Activated T-cell treated with anti-CD3 and anti-CD28 coated beads, Interleukin-2, amount 50 U/mL, for 24 hours (primary cell): Measurements from ENCODE around the gene LCN6.
"Not testable (repeated sequence)": the region's sequence is repeated elsewhere in the genome, so short reads cannot be mapped to it uniquely, and the experiment has no call there.

Experiments
- DNase-seq: peaks from one replicate; pipeline ENCODE4 v3.0.0-alpha.2; 2020
- H3K27ac Mint-ChIP-seq: 2 replicates; pipeline ENCODE4 v1.8.0; 2020; ENCODE audit warnings: mild to moderate bottlenecking, mixed read lengths
- H3K27me3 Mint-ChIP-seq: 2 replicates; pipeline ENCODE4 v1.8.0; 2020; ENCODE audit warnings: mixed read lengths
- H3K36me3 Mint-ChIP-seq: 2 replicates; pipeline ENCODE4 v1.8.0; 2020; ENCODE audit warnings: low read depth, mixed read lengths
- H3K4me1 Mint-ChIP-seq: 2 replicates; pipeline ENCODE4 v1.8.0; 2020; ENCODE audit warnings: low read depth, mixed read lengths
- H3K4me3 Mint-ChIP-seq: 2 replicates; pipeline ENCODE4 v1.8.0; 2020; ENCODE audit warnings: mild to moderate bottlenecking, moderate library complexity, mixed read lengths
- H3K9me3 Mint-ChIP-seq: 2 replicates; pipeline ENCODE4 v1.8.0; 2020; ENCODE audit warnings: mixed read lengths

LCN6 gene

GRCh38 chr9:136787690-136788400 lies 39.5 kb upstream of the LCN6 start:
- H3K9me3 Mint-ChIP-seq, result no peaks in the 10 kb centered on the region
- peak; percentile 75 for DNase-seq
- no peaks in the 10 kb centered on the region for H3K27me3 Mint-ChIP-seq
- no peak overlapping the region for H3K4me3 Mint-ChIP-seq
- H3K4me1 Mint-ChIP-seq, result peaks cover 23% of the 10 kb centered on the region
- peaks cover 6% of the 10 kb centered on the region for H3K36me3 Mint-ChIP-seq
- no peak overlapping the region for H3K27ac Mint-ChIP-seq

- not testable (repeated sequence) for H3K27me3 Mint-ChIP-seq
Observed at GRCh38 chr9:136786983-136787382, 38.7 kb upstream of the LCN6 start.

GRCh38 chr9:136786451-136786850 lies 38.1 kb upstream of the LCN6 start:
- Mint-ChIP-seq H3K36me3 (no peaks in the 10 kb centered on the region), H3K27me3 (no peaks in the 10 kb centered on the region), H3K9me3 (no peaks in the 10 kb centered on the region), H3K4me1 (peaks cover 15% of the 10 kb centered on the region), H3K27ac (no peak overlapping the region), H3K4me3 (no peak overlapping the region)
- no peak for DNase-seq

More at GRCh38 chr9:136786983-136787382, 38.7 kb upstream of the LCN6 start:
- DNase-seq, H3K4me3 Mint-ChIP-seq, H3K9me3 Mint-ChIP-seq, H3K27ac Mint-ChIP-seq, H3K36me3 Mint-ChIP-seq: not testable (repeated sequence)
- H3K4me1 Mint-ChIP-seq, result peaks cover 16% of the 10 kb centered on the region

- H3K9me3 Mint-ChIP-seq, H3K4me3 Mint-ChIP-seq, H3K27me3 Mint-ChIP-seq, DNase-seq, H3K27ac Mint-ChIP-seq, H3K36me3 Mint-ChIP-seq: not testable (repeated sequence)
- H3K4me1 Mint-ChIP-seq, result peaks cover 15% of the 10 kb centered on the region
Observed at GRCh38 chr9:136785565-136786355, 37.4 kb upstream of the LCN6 start.

GRCh38 chr9:136784997-136785361 lies 36.7 kb upstream of the LCN6 start:
- peaks cover 11% of the 10 kb centered on the region for H3K4me1 Mint-ChIP-seq
- H3K4me3 Mint-ChIP-seq, result no peak overlapping the region
- DNase-seq, result no peak
- no peaks in the 10 kb centered on the region for H3K36me3 Mint-ChIP-seq
- no peaks in the 10 kb centered on the region for H3K9me3 Mint-ChIP-seq
- H3K27me3 Mint-ChIP-seq, result no peaks in the 10 kb centered on the region
- H3K27ac Mint-ChIP-seq, result no peak overlapping the region

GRCh38 chr9:136784249-136784996 lies 36.1 kb upstream of the LCN6 start:
- H3K27ac Mint-ChIP-seq, result no peak overlapping the region
- no peaks in the 10 kb centered on the region for H3K36me3 Mint-ChIP-seq
- no peaks in the 10 kb centered on the region for H3K27me3 Mint-ChIP-seq
- no peak for DNase-seq
- no peak overlapping the region for H3K4me3 Mint-ChIP-seq
- H3K4me1 Mint-ChIP-seq, result peaks cover 11% of the 10 kb centered on the region
- H3K9me3 Mint-ChIP-seq, result no peaks in the 10 kb centered on the region

GRCh38 chr9:136782452-136782851 lies 34.1 kb upstream of the LCN6 start:
- Mint-ChIP-seq H3K36me3 (no peaks in the 10 kb centered on the region), H3K27me3 (peaks cover 13% of the 10 kb centered on the region), H3K4me1 (peaks cover under 1% of the 10 kb centered on the region), H3K9me3 (no peaks in the 10 kb centered on the region), H3K27ac (no peak overlapping the region), H3K4me3 (no peak overlapping the region)
- no peak for DNase-seq

GRCh38 chr9:136779808-136780207 lies 31.5 kb upstream of the LCN6 start:
- H3K4me1 Mint-ChIP-seq, result no peaks in the 10 kb centered on the region

GRCh38 chr9:136777359-136777758 lies 29.0 kb upstream of the LCN6 start:
- H3K36me3 Mint-ChIP-seq, result no peaks in the 10 kb centered on the region
- H3K4me3 Mint-ChIP-seq, result no peak overlapping the region
- H3K9me3 Mint-ChIP-seq, result peaks cover 8% of the 10 kb centered on the region
- no peak overlapping the region for H3K27ac Mint-ChIP-seq
- DNase-seq, result no peak
- H3K27me3 Mint-ChIP-seq, result peaks cover 13% of the 10 kb centered on the region
- H3K4me1 Mint-ChIP-seq, result no peaks in the 10 kb centered on the region

More at GRCh38 chr9:136779808-136780207, 31.5 kb upstream of the LCN6 start:
- Mint-ChIP-seq H3K27ac (no peak overlapping the region), H3K9me3 (no peaks in the 10 kb centered on the region), H3K4me3 (no peak overlapping the region), H3K27me3 (peaks cover 13% of the 10 kb centered on the region), H3K36me3 (no peaks in the 10 kb centered on the region)
- no peak for DNase-seq

GRCh38 chr9:136776947-136777346 lies 28.6 kb upstream of the LCN6 start:
- Mint-ChIP-seq H3K4me1 (no peaks in the 10 kb centered on the region), H3K4me3 (no peak overlapping the region), H3K27ac (no peak overlapping the region), H3K36me3 (no peaks in the 10 kb centered on the region), H3K9me3 (peaks cover 8% of the 10 kb centered on the region), H3K27me3 (peaks cover 14% of the 10 kb centered on the region)
- DNase-seq, result no peak

- Mint-ChIP-seq H3K9me3 (peaks cover 8% of the 10 kb centered on the region), H3K27ac (no peak overlapping the region), H3K4me1 (no peaks in the 10 kb centered on the region), H3K36me3 (no peaks in the 10 kb centered on the region), H3K4me3 (no peak overlapping the region), H3K27me3 (peaks cover 22% of the 10 kb centered on the region)
- no peak for DNase-seq
Observed at GRCh38 chr9:136775191-136775590, 26.9 kb upstream of the LCN6 start.

GRCh38 chr9:136774416-136775045 lies 26.2 kb upstream of the LCN6 start:
- no peaks in the 10 kb centered on the region for H3K36me3 Mint-ChIP-seq
- H3K9me3 Mint-ChIP-seq, result peaks cover 8% of the 10 kb centered on the region
- peaks cover 25% of the 10 kb centered on the region for H3K27me3 Mint-ChIP-seq

GRCh38 chr9:136773386-136774044 lies 25.2 kb upstream of the LCN6 start:
- peaks cover 3% of the 10 kb centered on the region for H3K4me1 Mint-ChIP-seq
- no peak for DNase-seq
- no peak overlapping the region for H3K4me3 Mint-ChIP-seq
- no peak overlapping the region for H3K27ac Mint-ChIP-seq
- H3K9me3 Mint-ChIP-seq, result peaks cover 8% of the 10 kb centered on the region
- no peaks in the 10 kb centered on the region for H3K36me3 Mint-ChIP-seq
- peaks cover 20% of the 10 kb centered on the region for H3K27me3 Mint-ChIP-seq

More at GRCh38 chr9:136774416-136775045, 26.2 kb upstream of the LCN6 start:
- Mint-ChIP-seq H3K4me3 (no peak overlapping the region), H3K4me1 (peaks cover 3% of the 10 kb centered on the region), H3K27ac (no peak overlapping the region)
- no peak for DNase-seq

GRCh38 chr9:136771907-136772415 lies 23.6 kb upstream of the LCN6 start:
- no peak for DNase-seq
- H3K4me1 Mint-ChIP-seq, result peaks cover 5% of the 10 kb centered on the region
- H3K36me3 Mint-ChIP-seq, result no peaks in the 10 kb centered on the region
- no peak overlapping the region for H3K27ac Mint-ChIP-seq
- peaks cover 20% of the 10 kb centered on the region for H3K27me3 Mint-ChIP-seq
- H3K4me3 Mint-ChIP-seq, result no peak overlapping the region
- peaks cover 8% of the 10 kb centered on the region for H3K9me3 Mint-ChIP-seq
